Measurements from ENCODE around the gene PRRG4.
"Not testable (repeated sequence)": the region's sequence is repeated elsewhere in the genome, so short reads cannot be mapped to it uniquely, and the experiment has no call there.

Gene PRRG4

GRCh38 chr11:32830413-32830738 is 649 bp downstream of the PRRG4 start:
- in situ Hi-C loops (cut with HindIII; ENCODE audit: low sequenced_read_pairs) = no loop called here

GRCh38 chr11:32830796-32831195 is 1.1 kb downstream of the PRRG4 start:
- in situ Hi-C loops (cut with HindIII; ENCODE audit: low sequenced_read_pairs) = no loop called here

- in situ Hi-C loops (cut with HindIII; ENCODE audit: low sequenced_read_pairs) = no loop called here
These were observed 1.5 kb downstream of the PRRG4 start for GRCh38 chr11:32831221-32831620.

DNA sequence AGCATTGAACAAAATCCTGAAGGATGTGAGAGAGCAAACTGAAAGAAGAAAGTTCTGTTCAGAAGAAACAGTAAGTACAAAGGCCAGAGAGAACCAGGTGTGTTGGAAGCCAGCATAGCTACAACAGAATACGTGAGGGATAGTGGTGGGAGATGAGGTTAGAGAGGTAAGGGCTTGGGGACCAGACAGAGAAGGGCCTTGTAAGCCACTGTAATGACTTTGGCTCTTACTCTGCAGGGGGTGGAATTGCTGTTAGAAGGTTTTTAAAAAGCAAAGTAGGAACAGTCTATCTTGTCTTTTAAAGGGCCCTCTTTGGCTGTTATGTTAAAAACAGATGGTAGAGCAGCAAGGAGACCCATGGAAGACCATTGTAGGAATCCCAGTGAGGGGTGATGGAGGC is 4.2 kb downstream of the PRRG4 start:
- in situ Hi-C loops (cut with HindIII; ENCODE audit: low sequenced_read_pairs) = no loop called here

GRCh38 chr11:32836946-32837345 is 7.2 kb downstream of the PRRG4 start:
- in situ Hi-C loops (cut with HindIII; ENCODE audit: low sequenced_read_pairs) = no loop called here

GRCh38 chr11:32838505-32839274 is 9.0 kb downstream of the PRRG4 start:
- in situ Hi-C loops (cut with HindIII; ENCODE audit: low sequenced_read_pairs) = no loop called here

GRCh38 chr11:32839308-32839707 is 9.6 kb downstream of the PRRG4 start:
- in situ Hi-C loops (cut with HindIII; ENCODE audit: low sequenced_read_pairs) = no loop called here

- in situ Hi-C loops (cut with HindIII; ENCODE audit: low sequenced_read_pairs) = no loop called here
These were observed 10.9 kb downstream of the PRRG4 start for GRCh38 chr11:32840587-32840986.

DNA sequence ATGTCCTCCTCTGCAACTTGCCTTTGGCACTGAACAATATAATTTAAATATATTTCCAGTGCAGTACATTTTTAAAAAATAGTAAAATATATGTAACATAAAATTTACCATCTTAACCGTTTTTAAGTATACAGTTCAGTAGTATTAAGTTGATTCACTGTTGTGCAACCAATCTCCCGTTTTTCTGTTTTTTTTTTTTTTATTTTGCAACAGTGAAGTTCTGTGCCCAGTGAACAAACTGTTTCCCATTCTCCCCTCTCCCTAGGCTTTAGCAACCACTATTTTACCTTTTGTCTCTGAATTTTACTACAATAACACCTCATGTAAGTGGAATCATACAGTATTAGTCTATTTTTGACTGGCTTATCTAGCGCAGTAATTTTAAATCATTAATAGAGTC is 13.8 kb downstream of the PRRG4 start:
- in situ Hi-C loops (cut with HindIII; ENCODE audit: low sequenced_read_pairs) = no loop called here

GRCh38 chr11:32847511-32847910 is 17.8 kb downstream of the PRRG4 start:
- in situ Hi-C loops (cut with HindIII; ENCODE audit: low sequenced_read_pairs) = no loop called here

DNA sequence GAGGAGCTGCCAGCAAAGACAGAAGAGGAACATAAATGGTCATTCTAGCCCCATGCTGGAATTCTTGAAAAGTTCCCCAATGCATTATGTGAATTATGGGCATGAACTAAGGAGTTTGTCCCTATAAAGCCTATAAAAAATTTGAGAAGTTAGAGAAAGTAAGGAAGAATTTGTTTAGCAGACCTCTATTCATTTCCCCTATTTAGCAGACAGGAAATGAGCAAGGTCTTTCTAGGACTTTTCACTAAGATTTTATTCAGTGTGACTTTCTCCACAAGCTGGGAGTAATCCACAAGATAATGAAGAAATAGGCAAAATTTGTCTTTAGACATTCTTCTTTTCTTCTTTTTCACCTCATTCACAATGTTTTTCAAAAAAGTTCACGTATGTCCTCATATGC is 20.0 kb downstream of the PRRG4 start:
- in situ Hi-C loops (cut with HindIII; ENCODE audit: low sequenced_read_pairs) = no loop called here

GRCh38 chr11:32851251-32851650 is 21.5 kb downstream of the PRRG4 start:
- in situ Hi-C loops (cut with HindIII; ENCODE audit: low sequenced_read_pairs) = no loop called here

DNA sequence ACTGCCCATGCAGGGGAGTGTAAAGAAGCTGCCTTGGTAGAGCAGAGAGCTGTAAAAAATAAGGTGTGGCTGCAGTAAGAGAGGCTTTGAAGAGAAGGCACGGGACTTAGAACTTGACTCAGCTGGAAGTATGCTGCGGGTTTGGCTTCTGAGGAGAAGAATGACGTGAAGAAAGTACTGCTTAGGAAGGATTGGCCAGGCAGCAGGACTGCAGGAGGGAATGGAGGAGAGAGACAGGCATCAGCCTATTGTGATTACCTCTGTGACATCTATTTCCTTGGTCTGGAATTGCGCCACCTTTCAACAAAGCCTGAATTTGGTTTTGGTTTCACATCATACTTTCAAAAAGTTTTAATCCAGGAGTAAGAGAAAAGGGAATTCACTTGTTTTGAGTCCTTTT is 22.5 kb downstream of the PRRG4 start:
- in situ Hi-C loops (cut with HindIII; ENCODE audit: low sequenced_read_pairs) = no loop called here

- in situ Hi-C loops (cut with HindIII; ENCODE audit: low sequenced_read_pairs) = no loop called here
These were observed 25.9 kb downstream of the PRRG4 start for GRCh38 chr11:32855601-32856000.

DNA sequence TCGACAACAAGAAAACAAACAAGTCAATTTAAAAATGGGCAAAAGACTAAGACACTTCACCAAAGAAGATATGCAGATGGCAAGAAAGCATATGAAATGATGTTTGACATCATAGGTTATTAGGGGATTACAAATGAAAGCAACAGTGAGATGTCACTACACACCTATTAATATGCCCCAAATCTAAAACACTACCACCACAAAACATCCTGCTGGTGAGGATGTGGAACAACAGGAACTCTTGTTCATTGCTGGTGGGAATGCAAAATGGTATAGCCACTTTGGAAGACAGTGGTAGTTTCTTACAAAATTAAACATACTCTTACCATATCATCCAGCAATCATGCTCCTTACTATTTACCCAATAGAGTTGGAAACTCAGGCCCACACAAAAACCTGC is 29.0 kb downstream of the PRRG4 start:
- in situ Hi-C loops (cut with HindIII; ENCODE audit: low sequenced_read_pairs) = no loop called here

DNA sequence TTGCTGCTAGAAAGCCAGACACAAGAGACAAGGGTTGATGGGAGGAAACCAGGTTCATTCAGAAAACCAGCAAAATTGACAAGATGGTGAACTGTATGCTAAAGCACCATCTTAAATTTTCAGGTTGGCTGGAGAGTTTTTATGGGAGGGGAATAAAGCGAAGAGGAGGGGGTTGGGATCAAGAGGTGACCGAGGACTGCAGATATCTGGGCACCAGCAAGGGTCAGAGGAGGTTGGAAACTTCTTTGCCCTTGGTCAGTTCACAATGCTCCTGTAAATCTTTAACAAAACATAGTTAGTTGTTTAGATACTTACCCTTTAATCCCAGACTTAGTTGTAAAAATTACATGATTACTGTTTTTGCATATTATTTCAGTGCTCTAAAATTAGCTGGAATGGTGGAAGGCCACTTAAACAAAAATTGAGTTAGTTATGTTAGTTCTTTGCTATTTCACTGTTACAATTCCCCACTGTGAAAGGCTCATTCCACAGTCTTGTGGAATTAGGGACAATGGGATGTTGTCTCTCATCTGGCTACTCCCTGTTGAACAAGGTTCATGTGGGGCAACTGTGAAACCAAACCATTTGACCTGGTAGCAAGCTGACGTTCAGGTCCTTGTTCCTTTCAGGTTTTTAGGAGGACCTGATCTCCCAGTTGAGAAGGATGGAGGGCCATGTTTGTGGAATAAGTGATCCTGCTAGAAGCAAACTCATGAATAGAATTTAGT is 32.3 kb downstream of the PRRG4 start:
- in situ Hi-C loops (cut with HindIII; ENCODE audit: low sequenced_read_pairs) = no loop called here

DNA sequence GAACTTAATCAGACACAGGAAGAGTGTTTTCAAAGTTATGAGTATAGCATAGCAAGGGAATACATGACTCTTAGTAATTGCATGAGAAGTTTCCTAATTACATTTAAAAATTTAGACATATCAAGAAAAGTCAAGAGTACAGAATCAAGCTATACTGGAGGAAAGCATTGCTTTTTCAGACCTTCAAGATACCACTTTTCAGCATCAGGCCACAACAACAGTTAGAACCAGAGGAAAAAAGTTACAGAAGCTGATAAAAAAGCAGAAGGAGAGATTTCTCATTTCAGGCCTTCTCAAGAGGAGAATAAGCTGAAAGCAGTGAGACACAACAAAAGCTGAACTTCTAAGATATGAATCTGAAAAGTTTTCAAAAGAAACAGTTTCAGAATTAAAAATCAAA is 34.8 kb downstream of the PRRG4 start:
- in situ Hi-C loops (cut with HindIII; ENCODE audit: low sequenced_read_pairs) = no loop called here

DNA sequence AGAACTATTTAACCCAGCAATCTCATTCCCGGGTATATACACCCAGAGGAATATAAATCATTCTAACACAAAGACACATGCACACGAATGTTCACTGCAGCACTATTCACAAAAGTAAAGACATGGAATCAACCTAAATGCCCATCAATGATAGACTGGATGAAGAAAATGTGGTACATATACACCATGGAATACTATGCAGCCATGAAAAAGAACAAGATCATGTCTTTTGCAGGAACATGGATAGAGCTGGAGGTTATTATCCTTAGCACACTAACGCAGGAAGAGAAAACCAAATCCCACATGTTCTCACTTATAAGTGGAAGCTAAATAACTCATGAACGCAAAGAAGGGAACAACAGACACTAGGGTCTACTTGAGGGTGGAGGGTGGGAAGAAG is 39.0 kb downstream of the PRRG4 start:
- in situ Hi-C loops (cut with HindIII; ENCODE audit: low sequenced_read_pairs) = not testable (repeated sequence)

DNA sequence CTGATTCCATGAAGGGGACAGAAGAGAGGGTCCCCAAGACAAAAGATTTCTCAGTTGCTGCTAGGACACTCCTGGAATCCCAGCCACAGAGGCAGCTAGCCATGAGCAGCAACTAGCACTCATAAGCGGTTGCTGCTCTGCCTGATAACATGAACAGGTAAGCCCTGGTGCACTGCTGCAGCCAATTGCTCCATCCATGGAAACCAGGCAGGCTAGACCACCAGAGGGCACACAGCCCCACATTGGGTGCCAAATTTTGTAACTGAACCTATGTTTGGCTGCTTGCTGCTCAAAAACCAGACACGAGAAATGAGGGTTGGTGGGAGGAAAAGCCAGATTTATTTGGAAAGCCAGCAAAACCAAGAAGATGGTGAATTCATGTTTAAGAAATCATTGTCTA is 40.9 kb downstream of the PRRG4 start:
- in situ Hi-C loops (cut with HindIII; ENCODE audit: low sequenced_read_pairs) = no loop called here

- in situ Hi-C loops (cut with HindIII; ENCODE audit: low sequenced_read_pairs) = no loop called here
These were observed 44.4 kb downstream of the PRRG4 start for GRCh38 chr11:32874132-32874531.

DNA sequence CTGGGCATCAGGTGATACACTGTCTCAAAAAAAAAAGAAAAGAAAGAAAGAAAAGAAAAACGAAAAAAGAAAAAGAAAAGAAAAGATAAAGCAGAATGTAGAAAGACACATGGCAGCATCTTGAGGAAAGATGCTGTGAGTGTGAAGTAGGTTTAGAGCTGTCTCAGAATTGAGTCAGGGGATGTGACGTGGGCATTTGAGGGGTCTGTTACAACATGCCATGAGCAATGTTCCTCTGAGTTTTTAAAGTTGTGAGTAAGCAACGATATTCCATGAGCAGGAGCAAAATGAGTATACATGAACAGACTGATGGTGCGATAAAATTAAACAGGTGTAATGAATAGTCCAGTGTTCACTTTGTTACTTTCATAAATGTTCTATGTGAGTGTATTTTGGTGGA is 51.6 kb downstream of the PRRG4 start:
- in situ Hi-C loops (cut with HindIII; ENCODE audit: low sequenced_read_pairs) = no loop called here

- in situ Hi-C loops (cut with HindIII; ENCODE audit: low sequenced_read_pairs) = no loop called here
These were observed 53.7 kb downstream of the PRRG4 start for GRCh38 chr11:32883421-32883820.

- in situ Hi-C loops (cut with HindIII; ENCODE audit: low sequenced_read_pairs) = no loop called here
These were observed 54.3 kb downstream of the PRRG4 start for GRCh38 chr11:32884023-32884422.
